Adrenal gland (tissue), 12 donors: ENCODE measurements around the gene CST4. TPM values are rescaled to one million over a fixed set of nuclear protein-coding genes. Genes with fewer than 3 reads are reported as not detected.
"Not testable (repeated sequence)": the region's sequence is repeated elsewhere in the genome, so short reads cannot be mapped to it uniquely, and the experiment has no call there.

Source experiments
- DNase-seq, 7 donors: peaks; one replicate each; pipeline ENCODE4 v3.0.0-alpha.2; 2019 to 2020
- H3K27ac ChIP-seq, 5 donors: fragments of 200-600 bp; sonication (generic) in 4 of 5; 1 replicate in 3 of 5; 2 replicates in 2 of 5; pipeline versions ENCODE4 v1.5.1 to v1.8.0; 2016 to 2020; ENCODE audit warnings: mild to moderate bottlenecking in 1 of 5
- H3K27me3 ChIP-seq: fragments of 200-600 bp; 2 replicates; pipeline ENCODE4 v1.8.0; 2021
- H3K36me3 ChIP-seq, 2 donors: fragments of 200-600 bp; replicated peaks in 1 of 2; 1 replicate in 1 of 2; 2 replicates in 1 of 2; pipeline versions ENCODE4 v1.5.1 to v1.8.0; 2018 to 2022
- H3K4me1 ChIP-seq, 2 donors: fragments of 200-600 bp; replicated peaks in 1 of 2; 1 replicate in 1 of 2; 2 replicates in 1 of 2; pipeline versions ENCODE4 v1.5.1 to v1.8.0; 2018 to 2021
- H3K4me3 ChIP-seq, 4 donors: fragments of 200-600 bp; sonication (generic) in 3 of 4; one replicate each; pipeline ENCODE4 v1.5.1; 2016 to 2018
- H3K9me3 ChIP-seq, 3 donors: fragments of 200-600 bp; sonication (generic) in 1 of 3; replicated peaks in 1 of 3; 1 replicate in 2 of 3; 2 replicates in 1 of 3; pipeline versions ENCODE4 v1.5.1 to v1.8.0; 2016 to 2021
- CTCF ChIP-seq, 6 experiments: fragments of 450-650 bp in 4 of 6; fragments of 200-600 bp in 2 of 6; sonication (generic) in 1 of 6; IDR thresholded peaks; 1 replicate in 5 of 6; 2 replicates in 1 of 6; pipeline versions ENCODE4 v1.5.1 to v1.8.0; 2016 to 2021; ENCODE audit warnings: antibody characterized with exemption in 6 of 6, mild to moderate bottlenecking in 2 of 6, moderate library complexity in 1 of 6
- POLR2A ChIP-seq, 2 donors: fragments of 450-650 bp; IDR thresholded peaks; one replicate each; pipeline ENCODE4 v1.6.1; 2017; ENCODE audit warnings: antibody characterized with exemption in 2 of 2, mild to moderate bottlenecking in 2 of 2, moderate library complexity in 1 of 2
- WGBS, 4 donors: extraction: QIAGEN DNeasy Blood & Tissue Kit in 2 of 4; methylation state at CpG; one replicate each; pipeline versions ENCODE4 v1.1.5 to v1.1.7; 2013 to 2017; 5-methylcytosine and 5-hydroxymethylcytosine counted together
- intact Hi-C, 2 donors: fragments of 100-400 bp; cut with DNase I; formaldehyde crosslinking; loops; one replicate each; pipeline versions ENCODE4 v1.14.1 to v1.15.0; 2022 to 2023
- polyA plus RNA-seq, 3 donors: library from polyadenylated mRNA; stranded (reverse); fragments of 200-250 nt in 2 of 3; fragments of 350-450 nt in 1 of 3; fragmentation: Illumina TruSeq in 1 of 3; extraction: RNeasy Lipid Tissue Mini Kit (QIAGEN cat#74804) in 1 of 3; gene quantifications; one replicate each; pipeline ENCODE4 v1.2.3, GENCODE V29; 2013 to 2014
- total RNA-seq, 9 donors: library from RNA; depleted of rRNA in 4 of 9; stranded (reverse); fragments of >200 nt in 4 of 9; fragments of 120-200 nt in 1 of 9; fragmentation: NEBNext Ultra II Directional in 1 of 9; extraction: Animal tissue kit (Norgen Biotek cat#: 25700) in 1 of 9; gene quantifications; one replicate each; pipeline versions ENCODE4 v1.1.0 to v1.2.4, GENCODE V29; 2013 to 2023
- donor health status: healthy with polysubstance abuse.
- donor health status: Bipolar disorder and iron deficiency.
- donor health status: DM: yes; HTN: yes; CAD: no.
- donor health status: DM: no; HTN: no; CAD: no.
- donor health status: DM: no; HTN: no; CAD: no.
- donor health status: DM: yes; HTN: yes; CAD: no.

Gene CST4
- total and polyA plus RNA-seq, 12 donors = not detected

GRCh38 chr20:23692725-23693619, 4.1 kb upstream of the CST4 start:
- H3K27ac ChIP-seq = peak overlapping the region in 1 of 5 donors; percentile 40
- H3K36me3 ChIP-seq, H3K4me1 ChIP-seq, H3K9me3 ChIP-seq, H3K4me3 ChIP-seq, intact Hi-C loops, H3K27me3 ChIP-seq: not testable (repeated sequence)
- peak in 4 of 7 donors; percentile 13 to 39 (median 24) for DNase-seq
- WGBS, 4 donors = 37 to 58% (median 54%) methylated on average over 10 of the region's 10 CpGs

- H3K4me3 ChIP-seq = no peak overlapping the region
- H3K27ac ChIP-seq = no peak overlapping the region
- no peaks in the 10 kb centered on the region for H3K9me3 ChIP-seq
- no peak for TF ChIP-seq POLR2A (IDR thresholded peaks at IDR 0.05)
- TF ChIP-seq CTCF (IDR thresholded peaks at IDR 0.05) = no peak
- H3K4me1 ChIP-seq = no peaks in the 10 kb centered on the region
- H3K27me3 ChIP-seq = no peaks in the 10 kb centered on the region
- intact Hi-C loops = no loop called here
- H3K36me3 ChIP-seq = no peaks in the 10 kb centered on the region
- WGBS, 4 donors = 84 to 86% (median 85%) methylated on average over 3 of the region's 3 CpGs
- DNase-seq = no peak
These were observed 2.8 kb upstream of the CST4 start for GRCh38 chr20:23691675-23692074.

- intact Hi-C loops = no loop called here
- no peak for DNase-seq
- H3K27ac ChIP-seq = no peak overlapping the region
- 84 to 89% (median 86%) methylated on average over 7 to 8 of the region's 8 CpGs for WGBS, 4 donors
- no peak overlapping the region for H3K4me3 ChIP-seq
- H3K9me3 ChIP-seq = no peaks in the 10 kb centered on the region
- no peak for TF ChIP-seq CTCF (IDR thresholded peaks at IDR 0.05)
- TF ChIP-seq POLR2A (IDR thresholded peaks at IDR 0.05) = no peak
- no peaks in the 10 kb centered on the region for H3K4me1 ChIP-seq
- no peaks in the 10 kb centered on the region for H3K36me3 ChIP-seq
- no peaks in the 10 kb centered on the region for H3K27me3 ChIP-seq
These were observed 1.7 kb upstream of the CST4 start for GRCh38 chr20:23690581-23690980.

- H3K9me3 ChIP-seq = no peaks in the 10 kb centered on the region
- no peaks in the 10 kb centered on the region for H3K4me1 ChIP-seq
- H3K27me3 ChIP-seq = no peaks in the 10 kb centered on the region
- intact Hi-C loops = no loop called here
- H3K36me3 ChIP-seq = no peaks in the 10 kb centered on the region
- H3K4me3 ChIP-seq = no peak overlapping the region
- H3K27ac ChIP-seq = no peak overlapping the region
- WGBS, 4 donors = 59 to 67% (median 65%) methylated on average over 3 of the region's 3 CpGs
- TF ChIP-seq CTCF (IDR thresholded peaks at IDR 0.05) (no peak), POLR2A (IDR thresholded peaks at IDR 0.05) (no peak)
- no peak for DNase-seq
These were observed 507 bp upstream of the CST4 start for GRCh38 chr20:23689399-23689690.

GRCh38 chr20:23687986-23688385, 852 bp downstream of the CST4 start:
- no peak overlapping the region for H3K4me3 ChIP-seq
- no peaks in the 10 kb centered on the region for H3K36me3 ChIP-seq
- no peaks in the 10 kb centered on the region for H3K27me3 ChIP-seq
- no peak for DNase-seq
- no peak overlapping the region for H3K27ac ChIP-seq
- intact Hi-C loops = no loop called here
- no peaks in the 10 kb centered on the region for H3K4me1 ChIP-seq
- TF ChIP-seq CTCF (IDR thresholded peaks at IDR 0.05) = no peak
- no peak for TF ChIP-seq POLR2A (IDR thresholded peaks at IDR 0.05)
- WGBS, 4 donors = 51 to 73% (median 70%) methylated on average over 3 of the region's 3 CpGs
- H3K9me3 ChIP-seq = no peaks in the 10 kb centered on the region
